Stomach smooth muscle (tissue), 2 donors: ENCODE data around the gene ASPRV1.

Experiments used
- H3K27ac ChIP-seq: one replicate; pipeline ENCODE4 v1.7.0; 2013; ENCODE audit warnings: mild to moderate bottlenecking, low read length, inconsistent platforms
- H3K27me3 ChIP-seq, 2 donors: one replicate each; pipeline ENCODE4 v1.7.0; 2013; ENCODE audit warnings: low read length in 2 of 2; ENCODE audit not compliant: insufficient read depth in 2 of 2, control insufficient read depth in 1 of 2
- H3K36me3 ChIP-seq, 2 donors: one replicate each; pipeline ENCODE4 v1.7.0; 2013; ENCODE audit warnings: low read length in 2 of 2; ENCODE audit not compliant: control insufficient read depth in 2 of 2, insufficient read depth in 2 of 2
- H3K4me1 ChIP-seq: one replicate; pipeline ENCODE4 v1.7.0; 2013; ENCODE audit warnings: low read length; ENCODE audit not compliant: control insufficient read depth, insufficient read depth
- H3K4me3 ChIP-seq, 2 donors: one replicate each; pipeline ENCODE4 v1.7.0; 2013; ENCODE audit warnings: low read length in 2 of 2
- H3K9ac ChIP-seq, 2 donors: one replicate each; pipeline ENCODE4 v1.7.0; 2013; ENCODE audit warnings: low read length in 2 of 2, mild to moderate bottlenecking in 1 of 2
- H3K9me3 ChIP-seq, 2 donors: one replicate each; pipeline ENCODE4 v1.7.0; 2013; ENCODE audit warnings: low read length in 2 of 2; ENCODE audit not compliant: control insufficient read depth in 2 of 2
- donor health status: healthy.
- donor health status: Pancreatic carcinoma.

ASPRV1 gene

GRCh38 chr2:69988086-69988635 lies 26.7 kb upstream of the ASPRV1 start:
- Histone ChIP-seq H3K4me1 (no peaks in the 10 kb centered on the region), H3K9ac (no peak overlapping the region), H3K27ac (no peak overlapping the region), H3K36me3 (peaks cover 0 to 2% of the 10 kb centered on the region in 2 donors), H3K9me3 (no peaks in the 10 kb centered on the region), H3K4me3 (no peak overlapping the region), H3K27me3 (no peaks in the 10 kb centered on the region)

GRCh38 chr2:69986691-69987090 lies 25.3 kb upstream of the ASPRV1 start:
- no peak overlapping the region for H3K4me3 ChIP-seq
- no peaks in the 10 kb centered on the region for H3K27me3 ChIP-seq
- H3K27ac ChIP-seq = no peak overlapping the region
- no peaks in the 10 kb centered on the region for H3K4me1 ChIP-seq
- no peaks in the 10 kb centered on the region for H3K9me3 ChIP-seq
- no peak overlapping the region for H3K9ac ChIP-seq
- H3K36me3 ChIP-seq = no peaks in the 10 kb centered on the region

GRCh38 chr2:69985688-69986087 lies 24.3 kb upstream of the ASPRV1 start:
- Histone ChIP-seq H3K9me3 (no peaks in the 10 kb centered on the region), H3K4me1 (no peaks in the 10 kb centered on the region), H3K9ac (no peak overlapping the region), H3K27me3 (no peaks in the 10 kb centered on the region), H3K36me3 (no peaks in the 10 kb centered on the region), H3K4me3 (no peak overlapping the region), H3K27ac (no peak overlapping the region)

DNA sequence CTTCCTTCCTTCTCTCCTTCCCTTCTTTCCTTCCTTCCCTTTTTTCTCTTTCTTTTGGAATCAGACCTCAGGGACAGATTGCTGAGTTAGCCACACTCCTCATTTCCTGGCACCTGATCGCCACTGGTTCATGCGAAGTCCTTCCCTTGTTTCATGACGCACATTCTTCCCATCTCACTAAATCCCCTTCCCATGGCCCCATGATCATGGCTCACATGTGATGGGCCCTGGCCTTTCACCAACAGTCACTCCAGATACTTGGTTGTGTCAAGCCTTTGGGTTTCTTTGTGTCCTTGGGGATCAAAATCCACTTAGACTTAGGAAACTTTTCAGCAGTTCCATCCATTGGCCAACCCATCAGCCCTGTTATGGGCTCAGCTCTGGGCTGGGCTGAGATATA lies 23.8 kb upstream of the ASPRV1 start:
- H3K9ac ChIP-seq = no peak overlapping the region
- H3K4me3 ChIP-seq = no peak overlapping the region
- H3K27ac ChIP-seq = no peak overlapping the region
- no peaks in the 10 kb centered on the region for H3K36me3 ChIP-seq
- H3K9me3 ChIP-seq = no peaks in the 10 kb centered on the region
- no peaks in the 10 kb centered on the region for H3K27me3 ChIP-seq
- H3K4me1 ChIP-seq = no peaks in the 10 kb centered on the region

DNA sequence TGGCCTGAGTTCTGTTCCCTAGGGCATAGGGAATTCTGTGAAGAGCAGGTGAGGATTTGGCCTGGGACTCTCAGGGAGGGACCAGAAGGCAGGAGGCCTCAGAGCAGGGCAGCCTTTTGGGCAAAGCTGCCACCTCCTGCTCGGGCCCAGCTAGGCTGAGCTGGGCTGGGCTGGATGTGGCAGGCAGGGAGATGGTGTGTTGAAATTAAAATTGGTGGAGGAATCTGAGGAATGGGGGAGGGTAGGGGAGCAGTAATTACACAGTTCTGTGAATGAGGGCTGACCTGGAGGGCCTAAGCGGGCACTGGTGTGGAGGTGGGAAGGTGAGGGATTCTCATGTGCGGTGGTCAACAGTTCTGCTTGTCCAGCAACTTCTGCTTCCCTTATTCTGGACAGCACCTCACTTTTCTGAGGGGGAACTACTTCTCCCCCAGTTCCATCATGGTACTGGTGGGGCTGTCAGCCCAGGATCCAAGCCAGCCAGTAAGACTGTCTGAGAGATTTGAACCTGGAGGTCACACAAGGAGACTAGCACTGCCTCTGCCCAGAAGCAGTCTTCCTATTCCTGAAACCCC lies 22.0 kb upstream of the ASPRV1 start:
- H3K9me3 ChIP-seq = no peaks in the 10 kb centered on the region
- H3K27me3 ChIP-seq = no peaks in the 10 kb centered on the region
- no peak overlapping the region for H3K4me3 ChIP-seq
- H3K36me3 ChIP-seq = no peaks in the 10 kb centered on the region
- no peaks in the 10 kb centered on the region for H3K4me1 ChIP-seq
- no peak overlapping the region for H3K9ac ChIP-seq
- H3K27ac ChIP-seq = no peak overlapping the region

DNA sequence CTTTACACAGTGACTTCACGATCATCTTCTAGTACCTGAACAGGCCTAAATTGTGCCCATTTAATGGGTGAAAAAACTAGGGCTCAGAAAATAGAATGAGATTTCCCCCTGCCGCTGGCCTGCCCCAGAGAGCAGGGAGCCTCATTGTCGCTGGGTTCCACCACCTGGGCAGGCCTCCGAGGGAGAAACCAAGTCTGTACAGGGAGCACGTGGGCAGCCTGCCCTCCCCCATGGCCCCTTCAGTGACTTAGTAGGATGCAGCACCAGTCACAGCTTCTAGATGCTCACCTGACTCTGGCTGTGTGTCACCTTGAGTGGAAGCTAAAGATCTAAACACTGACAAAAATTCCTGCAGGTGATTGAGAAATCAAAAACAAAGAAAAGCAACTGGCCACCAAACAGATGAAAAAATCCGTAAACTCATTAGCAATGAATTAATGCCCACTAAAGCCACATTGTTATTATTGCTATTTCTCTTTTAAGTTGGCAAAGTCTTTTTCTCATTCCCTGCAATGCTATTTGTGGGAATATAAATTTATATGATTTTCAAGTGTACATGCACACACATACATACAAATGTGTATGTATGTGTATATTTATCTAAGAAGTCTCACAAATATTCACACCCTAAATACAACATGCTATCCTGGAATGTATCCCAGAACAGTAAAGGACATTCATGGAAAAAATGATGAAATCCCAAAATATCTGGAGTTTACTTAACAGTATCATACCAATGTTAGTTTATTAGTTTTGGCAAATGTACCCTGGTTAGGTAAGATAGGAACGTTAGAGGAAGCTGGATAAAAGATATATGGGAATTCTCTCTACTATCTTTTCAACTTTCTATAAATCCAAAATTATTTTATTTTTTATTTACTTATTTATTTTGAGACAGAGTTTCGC lies 18.7 kb upstream of the ASPRV1 start:
- Histone ChIP-seq H3K27ac (no peak overlapping the region), H3K9ac (no peak overlapping the region)

GRCh38 chr2:69977906-69978482 lies 16.6 kb upstream of the ASPRV1 start:
- Histone ChIP-seq H3K4me1 (no peaks in the 10 kb centered on the region), H3K27me3 (no peaks in the 10 kb centered on the region), H3K36me3 (no peaks in the 10 kb centered on the region), H3K27ac (no peak overlapping the region), H3K9ac (no peak overlapping the region), H3K9me3 (no peaks in the 10 kb centered on the region), H3K4me3 (no peak overlapping the region)

More for the DNA sequence above, 18.7 kb upstream of the ASPRV1 start:
- no peak overlapping the region for H3K4me3 ChIP-seq
- H3K27me3 ChIP-seq = no peaks in the 10 kb centered on the region
- no peaks in the 10 kb centered on the region for H3K36me3 ChIP-seq
- H3K9me3 ChIP-seq = no peaks in the 10 kb centered on the region
- no peaks in the 10 kb centered on the region for H3K4me1 ChIP-seq

GRCh38 chr2:69977186-69977585 lies 15.8 kb upstream of the ASPRV1 start:
- Histone ChIP-seq H3K4me1 (no peaks in the 10 kb centered on the region), H3K36me3 (no peaks in the 10 kb centered on the region), H3K27ac (no peak overlapping the region), H3K9me3 (no peaks in the 10 kb centered on the region), H3K9ac (no peak overlapping the region), H3K27me3 (no peaks in the 10 kb centered on the region), H3K4me3 (no peak overlapping the region)

DNA sequence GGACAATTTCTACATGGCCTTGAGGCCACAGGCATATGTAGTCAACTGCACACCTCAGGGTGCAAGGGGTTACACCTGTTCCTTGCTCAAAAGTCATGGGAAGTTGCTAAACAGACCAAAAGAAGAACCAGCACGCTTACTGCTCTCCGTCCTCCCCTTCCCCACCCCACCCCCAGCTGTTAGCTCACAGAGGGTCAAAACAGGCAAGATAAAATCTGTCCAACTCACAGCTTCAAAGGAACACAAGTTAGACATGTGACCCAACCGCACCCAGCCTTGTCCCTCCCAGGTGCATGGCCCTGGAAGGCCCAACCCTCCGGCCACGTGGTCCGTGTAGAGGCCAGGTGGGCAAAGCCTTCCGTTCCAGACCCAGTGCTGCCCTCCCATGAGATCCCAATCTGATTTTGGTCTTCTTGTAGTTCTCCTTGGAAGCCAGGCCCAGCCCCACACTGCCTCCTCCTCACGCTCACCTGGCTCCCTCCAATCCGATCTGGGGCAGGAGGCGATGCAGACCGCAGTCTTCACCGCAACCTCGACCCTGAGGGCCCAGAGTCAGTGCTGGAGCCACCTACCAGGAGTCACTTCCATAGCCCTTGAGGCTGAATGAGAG lies 14.5 kb upstream of the ASPRV1 start:
- Histone ChIP-seq H3K4me1 (no peaks in the 10 kb centered on the region), H3K27ac (no peak overlapping the region), H3K36me3 (no peaks in the 10 kb centered on the region), H3K4me3 (no peak overlapping the region), H3K27me3 (no peaks in the 10 kb centered on the region), H3K9me3 (no peaks in the 10 kb centered on the region), H3K9ac (no peak overlapping the region)

GRCh38 chr2:69975136-69975852 lies 13.9 kb upstream of the ASPRV1 start:
- H3K27ac ChIP-seq = no peak overlapping the region
- H3K4me1 ChIP-seq = no peaks in the 10 kb centered on the region
- no peaks in the 10 kb centered on the region for H3K9me3 ChIP-seq
- H3K4me3 ChIP-seq = no peak overlapping the region
- no peak overlapping the region for H3K9ac ChIP-seq
- no peaks in the 10 kb centered on the region for H3K36me3 ChIP-seq
- H3K27me3 ChIP-seq = no peaks in the 10 kb centered on the region
